HCT116 (cell line): ENCODE data around the gene ACSL3. TPM values are rescaled to one million over a fixed set of nuclear protein-coding genes. Genes with fewer than 3 reads are reported as not detected.

Experiments
- ATAC-seq: fragments of 200-7000 bp; cut with Tn5 transposase; 2 replicates; pipeline ENCODE4 v1.9.1; 2020; ENCODE audit warnings: mild to moderate bottlenecking, moderate library complexity
- BruUV-seq: library from RNA; stranded (reverse); fragments of 400-500 nt; replicated peaks from 2 replicates; lab custom pipeline; 2021; lab: Mats Ljungman, UMichigan
- CTCF ChIA-PET: fragments of 300-600 bp; sonication (Branson Sonifier 250); formaldehyde crosslinking; loops from one replicate; lab custom pipeline; 2021; ENCODE audit warnings: antibody characterized with exemption; lab: Charles Lee
- POLR2A ChIA-PET: fragments of 300-600, 350-600 bp; sonication (Branson Sonifier 250); formaldehyde crosslinking; loops from one replicate; lab custom pipeline; 2021; ENCODE audit warnings: antibody characterized with exemption; lab: Charles Lee
- RAD21 ChIA-PET, 2 experiments: fragments of 300-600 bp; sonication (Branson Sonifier 250); formaldehyde crosslinking; loops; one replicate each; lab custom pipeline; 2023; ENCODE audit warnings: low total read pairs in 2 of 2; ENCODE audit not compliant: uncharacterized antibody in 2 of 2, unreplicated experiment in 2 of 2, low non-redundant PET in 1 of 2; lab: Charles Lee
- DNase-seq: peaks from one replicate; pipeline ENCODE4 v3.0.0-alpha.2; 2010; ENCODE audit warnings: low read depth, low spot score
- H2AFZ ChIP-seq: fragments of 200-600 bp; shearing (Covaris generic), sonication (generic); 2 replicates; pipeline ENCODE4 v1.6.1; 2017; ENCODE audit warnings: low read depth, mixed run types, mixed read lengths, antibody characterized with exemption, low read length; ENCODE audit not compliant: poor library complexity, severe bottlenecking
- H3K27ac ChIP-seq: 2 replicates; pipeline ENCODE4 v1.5.1; 2012; ENCODE audit warnings: low read depth, low read length
- H3K27me3 ChIP-seq: fragments of 200-600 bp; sonication (generic); 2 replicates; pipeline ENCODE4 v1.6.1; 2016; ENCODE audit warnings: mixed run types, low read length, mixed read lengths; ENCODE audit not compliant: insufficient read depth
- H3K36me3 ChIP-seq, 2 experiments: fragments of 200-500 bp in 1 of 2; fragments of 200-600 bp in 1 of 2; sonication (Bioruptor generic) in 1 of 2; sonication (generic) in 1 of 2; 2 replicates each; pipeline versions ENCODE4 v1.5.1 to v1.6.1; 2014 to 2016; ENCODE audit warnings: low read length in 2 of 2, inconsistent platforms in 1 of 2, mixed read lengths in 1 of 2, mixed run types in 1 of 2; ENCODE audit not compliant: insufficient read depth in 2 of 2, control insufficient read depth in 1 of 2
- H3K4me1 ChIP-seq, 2 experiments: fragments of 200-600 bp in 1 of 2; sonication (generic) in 1 of 2; 2 replicates each; pipeline versions ENCODE4 v1.5.1 to v1.6.1; 2012 to 2017; ENCODE audit warnings: low read length in 2 of 2, inconsistent platforms in 1 of 2, mild to moderate bottlenecking in 1 of 2, mixed read lengths in 1 of 2, mixed run types in 1 of 2, moderate library complexity in 1 of 2; ENCODE audit not compliant: insufficient read depth in 2 of 2, control insufficient read depth in 1 of 2
- H3K4me2 ChIP-seq: fragments of 200-600 bp; sonication (generic); 2 replicates; pipeline ENCODE4 v1.6.1; 2017; ENCODE audit warnings: mixed run types, low read length, mixed read lengths
- H3K4me3 ChIP-seq, 2 experiments: fragments of 200-600 bp in 1 of 2; sonication (generic) in 1 of 2; replicated peaks in 1 of 2; 2 replicates each; pipeline ENCODE4 v1.5.1; 2011 to 2016; ENCODE audit warnings: low read length in 2 of 2, control low read depth in 1 of 2, low read depth in 1 of 2, mild to moderate bottlenecking in 1 of 2, mixed read lengths in 1 of 2, mixed run types in 1 of 2
- H3K79me2 ChIP-seq: fragments of 200-600 bp; sonication (generic); 2 replicates; pipeline ENCODE4 v1.6.1; 2017; ENCODE audit warnings: mild to moderate bottlenecking, mixed run types, low read length, moderate library complexity, mixed read lengths; ENCODE audit not compliant: insufficient read depth
- H3K9ac ChIP-seq: fragments of 200-600 bp; sonication (generic); 2 replicates; pipeline ENCODE4 v1.6.1; 2016; ENCODE audit warnings: low read length, mixed read lengths
- H3K9me2 ChIP-seq: fragments of 200-600 bp; sonication (generic), shearing (Covaris generic); 2 replicates; pipeline ENCODE4 v1.6.1; 2017; ENCODE audit warnings: mixed run types, mild to moderate bottlenecking, moderate library complexity; ENCODE audit not compliant: insufficient read depth
- H3K9me3 ChIP-seq, 2 experiments: fragments of 200-500 bp in 1 of 2; fragments of 200-600 bp in 1 of 2; sonication (Bioruptor generic) in 1 of 2; sonication (generic) in 1 of 2; 2 replicates each; pipeline ENCODE4 v1.6.1; 2014 to 2017; ENCODE audit warnings: low read length in 2 of 2, mixed read lengths in 2 of 2, inconsistent platforms in 1 of 2, low read depth in 1 of 2, mild to moderate bottlenecking in 1 of 2, mixed run types in 1 of 2, moderate library complexity in 1 of 2; ENCODE audit not compliant: control insufficient read depth in 1 of 2, insufficient read depth in 1 of 2
- H4K20me1 ChIP-seq: fragments of 200-600 bp; sonication (generic), shearing (Covaris generic); 2 replicates; pipeline ENCODE4 v1.6.1; 2017; ENCODE audit warnings: mixed run types, mild to moderate bottlenecking, moderate library complexity; ENCODE audit not compliant: insufficient read depth
- CBX3 ChIP-seq: IDR thresholded peaks from 2 replicates; pipeline ENCODE4 v1.6.1; 2012; ENCODE audit warnings: low read depth
- EGR1 ChIP-seq: IDR thresholded peaks from 2 replicates; pipeline ENCODE4 v1.6.1; 2012; ENCODE audit warnings: low read depth
- ELF1 ChIP-seq: IDR thresholded peaks from 2 replicates; pipeline ENCODE4 v1.6.1; 2012; ENCODE audit warnings: low read depth, borderline replicate concordance
- EZH2 ChIP-seq: fragments of 200-600 bp; sonication (generic); IDR thresholded peaks from 2 replicates; pipeline ENCODE4 v1.6.1; 2017; ENCODE audit warnings: antibody characterized with exemption, mixed run types
- FOSL1 ChIP-seq: IDR thresholded peaks from 2 replicates; pipeline ENCODE4 v1.6.1; 2012; ENCODE audit warnings: low read depth
- JUND ChIP-seq: IDR thresholded peaks from 2 replicates; pipeline ENCODE4 v1.6.1; 2012
- SP1 ChIP-seq: IDR thresholded peaks from 2 replicates; pipeline ENCODE4 v1.6.1; 2012; ENCODE audit warnings: low read depth
- TCF7L2 ChIP-seq: IDR thresholded peaks from 2 replicates; pipeline ENCODE4 v1.7.0; 2011; ENCODE audit warnings: borderline replicate concordance, inconsistent platforms; ENCODE audit not compliant: insufficient read depth, insufficient read length; ENCODE audit errors: extremely low read depth
- YY1 ChIP-seq: IDR thresholded peaks from 2 replicates; pipeline ENCODE4 v1.6.1; 2011; ENCODE audit warnings: low read length, low read depth, moderate library complexity, mild to moderate bottlenecking; ENCODE audit not compliant: insufficient replicate concordance; ENCODE audit errors: extremely low read depth
- ZBTB33 ChIP-seq: IDR thresholded peaks from 2 replicates; pipeline ENCODE4 v1.6.1; 2011; ENCODE audit warnings: mild to moderate bottlenecking, low read length, moderate library complexity; ENCODE audit not compliant: insufficient replicate concordance; ENCODE audit errors: extremely low read depth
- intact Hi-C: fragments of 100-400 bp; cut with micrococcal nuclease; formaldehyde crosslinking; loops from 2 replicates; pipeline ENCODE4 v1.10.0; 2022
- total RNA-seq: library from RNA; stranded (reverse); gene quantifications from one replicate; pipeline ENCODE4 v1.2.1, GENCODE V29; 2021; ENCODE audit not compliant: unreplicated experiment
- TF ChIP-seq, protein P1 (sequence below): IDR thresholded peaks from 2 replicates; pipeline ENCODE4 v1.6.1; 2012

The ACSL3 gene
- total RNA-seq, 1 experiment from 2014 or later, result 142 TPM

DNA sequence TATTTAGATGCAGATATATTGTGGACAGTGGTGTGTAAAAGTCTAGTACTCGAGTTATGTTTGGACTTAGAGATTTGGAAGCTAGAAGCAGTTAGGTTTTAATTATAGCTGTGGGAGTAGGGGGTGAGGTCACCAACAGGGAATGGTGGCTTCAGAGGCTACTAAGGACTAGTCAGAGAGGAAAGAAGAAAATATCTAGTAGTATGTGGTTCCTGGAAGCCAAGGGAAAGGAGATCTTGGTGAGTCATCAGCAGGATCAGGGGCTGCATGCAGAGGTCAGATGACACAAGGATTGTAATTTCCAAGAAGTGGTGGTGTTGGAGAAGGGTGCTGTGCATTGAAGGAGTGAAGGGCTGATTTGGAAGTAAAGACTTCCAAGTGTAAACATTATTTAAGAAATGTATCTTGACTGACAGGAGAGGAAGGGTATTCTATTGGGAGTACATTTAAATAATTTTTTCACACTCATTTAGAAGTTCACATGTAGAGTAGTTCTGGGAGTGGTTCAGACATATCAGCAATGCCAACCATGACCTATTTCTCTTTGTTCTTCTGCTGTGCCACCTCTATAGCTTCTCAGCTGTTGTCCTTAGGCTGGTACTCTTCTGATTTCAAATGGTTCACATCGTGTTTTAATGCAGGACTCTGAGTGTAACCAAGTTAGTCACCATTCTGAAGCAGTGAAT lies 59.1 kb downstream of the ACSL3 start:
- no peaks in the 10 kb centered on the region for H3K9me3 ChIP-seq
- no peak for DNase-seq
- H3K4me1 ChIP-seq, result peaks cover 5 to 17% of the 10 kb centered on the region in 2 experiments; a peak in 3 of 4 replicates
- no TSS peak for BruUV-seq
- H3K9ac ChIP-seq, result no peak overlapping the region
- intact Hi-C loops, result loop anchor here (5.0 kb wide), 1 partner anchor 228 kb away; no protein-coding TSS in a partner anchor
- CTCF ChIA-PET, result interaction anchor here (0.6 kb wide), 1 partner anchor 19 kb away, joined by 3 read pairs; no protein-coding TSS in a partner anchor
- H3K79me2 ChIP-seq, result peaks cover 23% of the 10 kb centered on the region
- H2AFZ ChIP-seq, result no peak overlapping the region
- H3K4me3 ChIP-seq, result no peak overlapping the region
- H3K27me3 ChIP-seq, result no peaks in the 10 kb centered on the region
- H3K27ac ChIP-seq, result peak overlapping the region; percentile 20; the same call in 1 of the 2 replicates
- H3K4me2 ChIP-seq, result peak overlapping the region; percentile 24
- POLR2A ChIA-PET, result no interaction called here
- no peaks in the 10 kb centered on the region for H3K9me2 ChIP-seq
- ATAC-seq, result peak; percentile 70; the same call in 1 of the 2 replicates
- peaks cover 28 to 38% of the 10 kb centered on the region in 2 experiments for H3K36me3 ChIP-seq
- no peak for TF ChIP-seq EZH2
- no peak for TF ChIP-seq CBX3
- no peak for TF ChIP-seq ELF1
- no peak for TF ChIP-seq TCF7L2
- TF ChIP-seq JUND, result peak; percentile 47; the same call in 1 of the 2 replicates
- no peak for TF ChIP-seq EGR1
- no peak for TF ChIP-seq YY1
- TF ChIP-seq, protein P1, sequence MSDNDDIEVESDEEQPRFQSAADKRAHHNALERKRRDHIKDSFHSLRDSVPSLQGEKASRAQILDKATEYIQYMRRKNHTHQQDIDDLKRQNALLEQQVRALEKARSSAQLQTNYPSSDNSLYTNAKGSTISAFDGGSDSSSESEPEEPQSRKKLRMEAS, result no peak
- TF ChIP-seq SP1, result peak; percentile 30; the same call in 1 of the 2 replicates
- peak; percentile 49; the same call in 1 of the 2 replicates for TF ChIP-seq FOSL1
- TF ChIP-seq ZBTB33, result no peak
- RAD21 ChIA-PET, result no interaction called here
- H4K20me1 ChIP-seq, result peaks cover 8% of the 10 kb centered on the region; the same call in 1 of the 2 replicates
